Ramos (cell line): ENCODE data around the gene KIF20B.
"Not testable (repeated sequence)": the region's sequence is repeated elsewhere in the genome, so short reads cannot be mapped to it uniquely, and the experiment has no call there.

Experiments used
- in situ Hi-C: fragments of 300-500 bp; cut with MboI; formaldehyde crosslinking; loops from one replicate; pipeline ENCODE4 v1.14.3; 2022; ENCODE audit warnings: low sequenced_read_pairs; ENCODE audit not compliant: unreplicated experiment

KIF20B gene

GRCh38 chr10:89819008-89819407 is 117.6 kb downstream of the KIF20B start:
- in situ Hi-C loops, result not testable (repeated sequence)
